HFFc6 (cell line): ENCODE results near the gene SPOCK3. TPM values are rescaled to one million over a fixed set of nuclear protein-coding genes. Genes with fewer than 3 reads are reported as not detected.

Experiments used
- DNase-seq: peaks from one replicate; pipeline ENCODE4 v3.0.0-alpha.2; 2018
- H3K27ac Mint-ChIP-seq: 2 replicates; pipeline ENCODE4 v1.8.0; 2020; ENCODE audit warnings: mild to moderate bottlenecking, mixed read lengths
- H3K27me3 Mint-ChIP-seq: 2 replicates; pipeline ENCODE4 v1.8.0; 2021; ENCODE audit warnings: mild to moderate bottlenecking, moderate library complexity, mixed read lengths; ENCODE audit not compliant: insufficient read depth
- H3K36me3 Mint-ChIP-seq: 2 replicates; pipeline ENCODE4 v1.8.0; 2021; ENCODE audit warnings: low read depth, mixed read lengths
- H3K4me1 Mint-ChIP-seq: 2 replicates; pipeline ENCODE4 v1.8.0; 2020; ENCODE audit warnings: low read depth, mixed read lengths
- H3K4me3 Mint-ChIP-seq: 2 replicates; pipeline ENCODE4 v1.8.0; 2020; ENCODE audit warnings: mild to moderate bottlenecking, moderate library complexity, mixed read lengths
- H3K9me3 Mint-ChIP-seq: 2 replicates; pipeline ENCODE4 v1.8.0; 2020; ENCODE audit warnings: mild to moderate bottlenecking, mixed read lengths
- CTCF ChIP-seq: fragments of 200-600 bp; sonication (generic); IDR thresholded peaks from 2 replicates; pipeline ENCODE4 v1.5.0; 2021; ENCODE audit warnings: antibody characterized with exemption, mild to moderate bottlenecking
- total RNA-seq, 6 experiments: library from RNA; stranded (reverse); fragmentation: NEBNext Ultra II Directional; extraction: Animal tissue kit (Norgen Biotek cat#: 25700); gene quantifications; 2 replicates in 1 of 6; 3 replicates in 5 of 6; pipeline ENCODE4 v1.2.3, GENCODE V29; 2021

Gene SPOCK3
- total RNA-seq, 6 experiments from 2014 or later: not detected

DNA sequence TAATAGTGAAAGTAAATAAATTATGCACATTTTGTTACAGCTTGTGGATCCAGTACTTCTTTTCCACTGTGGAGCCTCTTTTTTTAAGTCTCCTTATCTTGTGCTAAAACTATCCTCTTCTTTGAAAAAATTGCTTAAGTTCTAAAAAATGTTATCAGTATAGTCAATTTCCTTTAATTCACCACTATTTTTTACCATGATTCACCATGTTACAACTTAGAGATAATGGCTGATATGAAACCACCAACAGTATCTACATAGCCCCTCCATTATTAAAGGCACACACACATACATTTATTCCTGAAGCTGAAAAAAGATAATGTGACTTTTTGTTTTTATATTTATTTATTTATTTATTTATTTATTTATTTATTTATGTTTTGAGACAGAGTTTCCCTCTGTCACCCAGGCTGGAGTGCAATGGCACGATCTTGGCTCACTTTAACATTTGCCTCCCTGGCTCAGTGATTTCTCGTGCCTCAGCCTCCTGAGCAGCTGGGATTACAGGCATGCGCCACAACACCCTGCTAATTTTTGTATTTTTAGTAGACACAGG, 243.2 kb downstream of the SPOCK3 start:
- no peak overlapping the region for H3K4me3 Mint-ChIP-seq
- H3K27me3 Mint-ChIP-seq: no peaks in the 10 kb centered on the region; the same call in 1 of the 2 replicates
- H3K4me1 Mint-ChIP-seq: no peaks in the 10 kb centered on the region
- H3K27ac Mint-ChIP-seq: no peak overlapping the region
- TF ChIP-seq CTCF: no peak
- no peaks in the 10 kb centered on the region for H3K36me3 Mint-ChIP-seq
- peaks cover 16% of the 10 kb centered on the region for H3K9me3 Mint-ChIP-seq
- DNase-seq: no peak

- TF ChIP-seq CTCF: no peak
- Mint-ChIP-seq H3K27me3 (no peaks in the 10 kb centered on the region; the same call in 1 of the 2 replicates), H3K4me3 (no peak overlapping the region), H3K4me1 (no peaks in the 10 kb centered on the region), H3K27ac (no peak overlapping the region), H3K36me3 (no peaks in the 10 kb centered on the region), H3K9me3 (peaks cover 16% of the 10 kb centered on the region)
- DNase-seq: no peak
These were observed 244.4 kb downstream of the SPOCK3 start for GRCh38 chr4:166989886-166990285.

- Mint-ChIP-seq H3K36me3 (no peaks in the 10 kb centered on the region; the same call in 1 of the 2 replicates), H3K27me3 (no peaks in the 10 kb centered on the region; the same call in 1 of the 2 replicates), H3K4me3 (no peak overlapping the region), H3K4me1 (no peaks in the 10 kb centered on the region), H3K9me3 (peaks cover 12% of the 10 kb centered on the region), H3K27ac (no peak overlapping the region)
- no peak for DNase-seq
- TF ChIP-seq CTCF: no peak
These were observed 247.3 kb downstream of the SPOCK3 start for GRCh38 chr4:166987026-166987425.

GRCh38 chr4:166981847-166982246, 252.4 kb downstream of the SPOCK3 start:
- H3K4me1 Mint-ChIP-seq: no peaks in the 10 kb centered on the region
- peaks cover 21% of the 10 kb centered on the region for H3K9me3 Mint-ChIP-seq
- H3K27ac Mint-ChIP-seq: no peak overlapping the region
- no peaks in the 10 kb centered on the region; the same call in 1 of the 2 replicates for H3K27me3 Mint-ChIP-seq
- no peak for DNase-seq
- no peak overlapping the region for H3K4me3 Mint-ChIP-seq
- TF ChIP-seq CTCF: no peak
- H3K36me3 Mint-ChIP-seq: no peaks in the 10 kb centered on the region; the same call in 1 of the 2 replicates

DNA sequence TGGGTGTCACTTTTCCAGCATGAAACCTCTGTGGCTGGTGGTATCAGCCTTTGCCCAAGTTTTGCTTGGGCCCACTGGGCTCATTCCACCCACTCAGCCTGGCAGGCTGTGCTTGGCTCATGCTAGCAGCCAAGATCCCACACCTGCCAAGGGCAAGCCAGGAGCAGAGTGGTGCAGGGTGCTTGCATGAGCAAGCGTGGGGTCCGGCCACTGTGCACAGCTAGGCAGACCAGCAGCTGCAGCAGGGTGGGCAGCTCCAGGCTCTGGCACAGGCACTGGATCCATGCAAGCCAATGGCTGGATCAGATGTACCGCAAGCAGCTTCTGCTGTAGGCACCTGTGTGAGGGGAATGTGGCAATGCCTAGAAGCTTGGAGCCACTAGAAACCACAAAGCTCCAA, 253.9 kb downstream of the SPOCK3 start:
- Mint-ChIP-seq H3K36me3 (no peaks in the 10 kb centered on the region; the same call in 1 of the 2 replicates), H3K9me3 (peaks cover 25% of the 10 kb centered on the region), H3K4me3 (no peak overlapping the region), H3K27ac (no peak overlapping the region), H3K27me3 (no peaks in the 10 kb centered on the region), H3K4me1 (no peaks in the 10 kb centered on the region)
- TF ChIP-seq CTCF: no peak
- no peak for DNase-seq

GRCh38 chr4:166977596-166977995, 256.7 kb downstream of the SPOCK3 start:
- Mint-ChIP-seq H3K27me3 (no peaks in the 10 kb centered on the region), H3K9me3 (peaks cover 33% of the 10 kb centered on the region), H3K4me1 (no peaks in the 10 kb centered on the region), H3K27ac (no peak overlapping the region), H3K36me3 (no peaks in the 10 kb centered on the region; the same call in 1 of the 2 replicates), H3K4me3 (no peak overlapping the region)
- no peak for DNase-seq
- TF ChIP-seq CTCF: no peak
